MCF 10A (cell line): ENCODE results near the gene LAMA3. TPM values are rescaled to one million over a fixed set of nuclear protein-coding genes. Genes with fewer than 3 reads are reported as not detected.

ENCODE experiments used
- BruUV-seq: library from RNA; stranded (reverse); fragments of 400-500 nt; replicated peaks from 2 replicates; lab custom pipeline; 2021; lab: Mats Ljungman, UMichigan
- CTCF ChIA-PET: fragments of 300-600 bp; sonication (Branson Sonifier 250); formaldehyde crosslinking; extraction: SDS; loops from one replicate; lab custom pipeline; 2021; ENCODE audit warnings: antibody characterized with exemption, inconsistent platforms; lab: Yijun Ruan, JAX
- POLR2A ChIA-PET: fragments of 300-600, 350-650 bp; sonication (Branson Sonifier 250); formaldehyde crosslinking; extraction: SDS; loops from one replicate; lab custom pipeline; 2020; ENCODE audit warnings: antibody characterized with exemption, inconsistent platforms; lab: Yijun Ruan, JAX
- DNase-seq: peaks from one replicate; pipeline ENCODE4 v3.0.0-alpha.2; 2018; ENCODE audit not compliant: unreplicated experiment
- H3K27ac Mint-ChIP-seq: one replicate; pipeline ENCODE4 v1.8.0; 2022; ENCODE audit warnings: mild to moderate bottlenecking, low read depth, mixed read lengths; ENCODE audit not compliant: unreplicated experiment
- H3K27me3 Mint-ChIP-seq: one replicate; pipeline ENCODE4 v1.8.0; 2022; ENCODE audit warnings: mixed read lengths; ENCODE audit not compliant: insufficient read depth, unreplicated experiment
- H3K36me3 Mint-ChIP-seq: one replicate; pipeline ENCODE4 v1.8.0; 2022; ENCODE audit warnings: mild to moderate bottlenecking, moderate library complexity, mixed read lengths; ENCODE audit not compliant: insufficient read depth, unreplicated experiment
- H3K4me1 Mint-ChIP-seq: one replicate; pipeline ENCODE4 v1.8.0; 2022; ENCODE audit warnings: mixed read lengths; ENCODE audit not compliant: insufficient read depth, unreplicated experiment
- H3K4me3 Mint-ChIP-seq: one replicate; pipeline ENCODE4 v1.8.0; 2022; ENCODE audit warnings: mild to moderate bottlenecking, moderate library complexity, mixed read lengths; ENCODE audit not compliant: unreplicated experiment
- H3K9me3 Mint-ChIP-seq: one replicate; pipeline ENCODE4 v1.8.0; 2022; ENCODE audit warnings: mixed read lengths; ENCODE audit not compliant: unreplicated experiment
- CTCF ChIP-seq: fragments of 200-600 bp; IDR thresholded peaks from one replicate; pipeline ENCODE4 v1.8.0; 2022; ENCODE audit warnings: antibody characterized with exemption, mild to moderate bottlenecking; ENCODE audit not compliant: unreplicated experiment
- intact Hi-C: fragments of 100-400 bp; cut with micrococcal nuclease; formaldehyde crosslinking; loops from 2 replicates; pipeline ENCODE4 v1.14.1; 2022
- total RNA-seq: library from RNA; stranded (reverse); gene quantifications from 2 replicates; pipeline ENCODE4 v1.2.3, GENCODE V29; 2022

LAMA3 gene
- total RNA-seq, 1 experiment from 2014 or later: 371 TPM

- peak overlapping the region; percentile 90 for H3K4me3 Mint-ChIP-seq
- DNase-seq: peak; percentile 31
- H3K4me1 Mint-ChIP-seq: peaks cover 30% of the 10 kb centered on the region
- ChIA-PET CTCF (interaction anchor here (0.6 to 1.6 kb wide), 4 partner anchors 11 to 21 kb away, joined by 3 to 4 read pairs (median 3); no protein-coding TSS in a partner anchor), POLR2A (interaction anchor here (0.7 to 6.1 kb wide), 12 partner anchors 11 to 418 kb away, joined by 3 to 170 read pairs (median 4); partner anchors contain the start of gene RIOK3)
- TF ChIP-seq CTCF: no peak
- peak overlapping the region; percentile 98 for H3K27ac Mint-ChIP-seq
- H3K27me3 Mint-ChIP-seq: no peaks in the 10 kb centered on the region
- intact Hi-C loops: no loop called here
- no peaks in the 10 kb centered on the region for H3K9me3 Mint-ChIP-seq
- peaks cover 30% of the 10 kb centered on the region for H3K36me3 Mint-ChIP-seq
- BruUV-seq: no TSS peak
Observed at GRCh38 chr18:23870676-23871380, 181.6 kb downstream of the LAMA3 start.

- CTCF ChIA-PET: interaction anchor here (0.6 to 1.6 kb wide), 8 partner anchors 12 to 46 kb away, joined by 3 to 5 read pairs (median 3); no protein-coding TSS in a partner anchor
- POLR2A ChIA-PET: interaction anchor here (0.7 to 6.1 kb wide), 14 partner anchors 12 to 418 kb away, joined by 3 to 170 read pairs (median 4); partner anchors contain the start of gene RIOK3
- peak overlapping the region; percentile 98 for H3K27ac Mint-ChIP-seq
- H3K4me1 Mint-ChIP-seq: peaks cover 33% of the 10 kb centered on the region
- peak; percentile 82 for DNase-seq
- H3K9me3 Mint-ChIP-seq: no peaks in the 10 kb centered on the region
- intact Hi-C loops: no loop called here
- H3K36me3 Mint-ChIP-seq: peaks cover 36% of the 10 kb centered on the region
- TF ChIP-seq CTCF: no peak
- peak overlapping the region; percentile 90 for H3K4me3 Mint-ChIP-seq
- BruUV-seq: no TSS peak
- no peaks in the 10 kb centered on the region for H3K27me3 Mint-ChIP-seq
Observed at GRCh38 chr18:23871410-23871809, 182.2 kb downstream of the LAMA3 start.

- peak; percentile 96 for DNase-seq
- Mint-ChIP-seq H3K27ac (peak overlapping the region; percentile 98), H3K9me3 (no peaks in the 10 kb centered on the region), H3K4me1 (peaks cover 43% of the 10 kb centered on the region), H3K27me3 (no peaks in the 10 kb centered on the region), H3K36me3 (peaks cover 51% of the 10 kb centered on the region), H3K4me3 (peak overlapping the region; percentile 90)
- intact Hi-C loops: loop anchor here (2.0 kb wide), 1 partner anchor 48 kb away; no protein-coding TSS in a partner anchor
- ChIA-PET POLR2A (interaction anchor here (0.6 to 6.1 kb wide), 13 partner anchors 11 to 291 kb away, joined by 3 to 170 read pairs (median 6); no protein-coding TSS in a partner anchor), CTCF (interaction anchor here (0.8 to 1.2 kb wide), 2 partner anchors 13 to 47 kb away, joined by 4 read pairs; no protein-coding TSS in a partner anchor)
- no peak for TF ChIP-seq CTCF
- BruUV-seq: TSS peak; percentile 74
Observed at GRCh38 chr18:23872701-23873550, 183.7 kb downstream of the LAMA3 start.
